Right renal cortex interstitium (tissue), 3 donors: ENCODE measurements around the gene PARD6A. TPM values are rescaled to one million over a fixed set of nuclear protein-coding genes. Genes with fewer than 3 reads are reported as not detected.

Experiments used
- DNase-seq, 3 donors: peaks; one replicate each; pipeline ENCODE4 v3.0.0-alpha.2; 2013; ENCODE audit warnings: low read depth in 3 of 3, low spot score in 2 of 3
- polyA plus RNA-seq, 3 donors: library from polyadenylated mRNA; unstranded; fragments of 120-200 nt; gene quantifications; one replicate each; pipeline ENCODE4 v1.2.1, GENCODE V29; 2013; ENCODE audit not compliant: insufficient read length in 3 of 3

The PARD6A gene
- 1 to 10 TPM; 2.3 to 3.2 (median 3.2) TPM for polyA plus RNA-seq

GRCh38 chr16:67660564-67661028 lies at the start of gene PARD6A:
Gene PARD6A, plus strand, starts transcription at chr16:67660960. Its CDS starts 79 bp downstream, at chr16:67661039.
- peak; percentile 82 to 89 (median 89) for DNase-seq

- no peak for DNase-seq
Observed at GRCh38 chr16:67613808-67614207, 47.0 kb upstream of the PARD6A start.

- DNase-seq, result no peak
Observed at GRCh38 chr16:67628216-67628615, 32.5 kb upstream of the PARD6A start.

- DNase-seq, result no peak
Observed at GRCh38 chr16:67632415-67633172, 28.2 kb upstream of the PARD6A start.

- no peak for DNase-seq
Observed at GRCh38 chr16:67636713-67637112, 24.0 kb upstream of the PARD6A start.

- DNase-seq, result no peak
Observed at GRCh38 chr16:67637625-67638024, 23.1 kb upstream of the PARD6A start.

GRCh38 chr16:67641779-67642708 lies 18.7 kb upstream of the PARD6A start:
- no peak for DNase-seq

GRCh38 chr16:67644038-67644437 lies 16.7 kb upstream of the PARD6A start:
- no peak for DNase-seq

GRCh38 chr16:67645397-67646121 lies 15.2 kb upstream of the PARD6A start:
- DNase-seq, result no peak

GRCh38 chr16:67647111-67647651 lies 13.6 kb upstream of the PARD6A start:
- DNase-seq, result no peak

GRCh38 chr16:67647681-67648080 lies 13.1 kb upstream of the PARD6A start:
- DNase-seq, result no peak

GRCh38 chr16:67648088-67648763 lies 12.5 kb upstream of the PARD6A start:
- no peak for DNase-seq

- DNase-seq, result no peak
Observed at GRCh38 chr16:67648764-67649407, 11.9 kb upstream of the PARD6A start.

- no peak for DNase-seq
Observed at GRCh38 chr16:67649494-67649931, 11.2 kb upstream of the PARD6A start.

- no peak for DNase-seq
Observed at GRCh38 chr16:67650023-67650422, 10.7 kb upstream of the PARD6A start.

- no peak for DNase-seq
Observed at GRCh38 chr16:67651039-67651438, 9.7 kb upstream of the PARD6A start.

- DNase-seq, result no peak
Observed at GRCh38 chr16:67651847-67652246, 8.9 kb upstream of the PARD6A start.

- DNase-seq, result no peak
Observed at GRCh38 chr16:67652578-67653127, 8.1 kb upstream of the PARD6A start.

- DNase-seq, result no peak
Observed at GRCh38 chr16:67653128-67653788, 7.5 kb upstream of the PARD6A start.
